Gastroesophageal sphincter (tissue), 3 donors: Measurements from ENCODE around the gene CCL27.

Experiments
- POLR2A ChIP-seq, 2 donors: fragments of 450-650 bp; IDR thresholded peaks; one replicate each; pipeline ENCODE4 v1.6.1; 2017; ENCODE audit warnings: antibody characterized with exemption in 2 of 2, mild to moderate bottlenecking in 2 of 2, moderate library complexity in 1 of 2
- POLR2AphosphoS5 ChIP-seq: sonication (generic); formaldehyde crosslinking; IDR thresholded peaks from one replicate; pipeline ENCODE4 v1.6.1; 2017; ENCODE audit warnings: antibody characterized with exemption
- TF ChIP-seq, protein P1 (sequence below), 4 experiments: fragments of 200-600 bp in 2 of 4; fragments of 450-650 bp in 2 of 4; sonication (generic) in 1 of 4; IDR thresholded peaks; one replicate each; pipeline ENCODE4 v1.5.1; 2017 to 2019; ENCODE audit warnings: antibody characterized with exemption in 4 of 4, mild to moderate bottlenecking in 2 of 4, moderate library complexity in 2 of 4

DNA sequence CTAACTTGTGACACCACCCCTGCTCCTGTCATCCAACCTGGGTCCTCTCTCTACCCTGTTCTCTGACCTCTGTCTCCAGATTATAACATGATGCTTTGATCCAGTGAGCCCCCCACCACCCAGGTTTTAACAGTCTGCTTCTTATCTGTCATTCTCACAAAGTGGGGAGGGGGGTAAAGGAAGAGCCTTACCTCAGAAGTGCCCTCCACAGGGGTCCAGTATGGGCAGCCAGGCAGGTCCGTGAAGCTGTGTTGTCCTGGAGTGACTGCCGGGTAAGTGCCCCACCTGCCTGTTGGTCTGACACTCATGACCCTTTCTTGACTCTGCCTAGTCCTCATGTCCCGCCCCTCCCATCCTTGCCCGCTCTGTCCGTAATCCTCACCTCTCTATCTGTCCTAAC lies 7.1 kb downstream of the CCL27 start:
- TF ChIP-seq POLR2A (IDR thresholded peaks at IDR 0.05) = no peak
- TF ChIP-seq, protein P1, sequence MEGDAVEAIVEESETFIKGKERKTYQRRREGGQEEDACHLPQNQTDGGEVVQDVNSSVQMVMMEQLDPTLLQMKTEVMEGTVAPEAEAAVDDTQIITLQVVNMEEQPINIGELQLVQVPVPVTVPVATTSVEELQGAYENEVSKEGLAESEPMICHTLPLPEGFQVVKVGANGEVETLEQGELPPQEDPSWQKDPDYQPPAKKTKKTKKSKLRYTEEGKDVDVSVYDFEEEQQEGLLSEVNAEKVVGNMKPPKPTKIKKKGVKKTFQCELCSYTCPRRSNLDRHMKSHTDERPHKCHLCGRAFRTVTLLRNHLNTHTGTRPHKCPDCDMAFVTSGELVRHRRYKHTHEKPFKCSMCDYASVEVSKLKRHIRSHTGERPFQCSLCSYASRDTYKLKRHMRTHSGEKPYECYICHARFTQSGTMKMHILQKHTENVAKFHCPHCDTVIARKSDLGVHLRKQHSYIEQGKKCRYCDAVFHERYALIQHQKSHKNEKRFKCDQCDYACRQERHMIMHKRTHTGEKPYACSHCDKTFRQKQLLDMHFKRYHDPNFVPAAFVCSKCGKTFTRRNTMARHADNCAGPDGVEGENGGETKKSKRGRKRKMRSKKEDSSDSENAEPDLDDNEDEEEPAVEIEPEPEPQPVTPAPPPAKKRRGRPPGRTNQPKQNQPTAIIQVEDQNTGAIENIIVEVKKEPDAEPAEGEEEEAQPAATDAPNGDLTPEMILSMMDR (IDR thresholded peaks at IDR 0.05) = no peak
- TF ChIP-seq POLR2AphosphoS5 = no peak
